SU-DHL-6 (cell line): Measurements from ENCODE around the gene ZSCAN25.
A peak's percentile ranks its signal among the peaks of the same experiment; 100 is the strongest.
"Not testable (repeated sequence)": the region's sequence is repeated elsewhere in the genome, so short reads cannot be mapped to it uniquely, and the experiment has no call there.

Experiments
- H2AFZ ChIP-seq: fragments of 200-600 bp; sonication (generic); 2 replicates; pipeline ENCODE4 v1.6.1; 2014; ENCODE audit warnings: low read depth, mild to moderate bottlenecking, moderate library complexity, mixed read lengths, antibody characterized with exemption, low read length; ENCODE audit not compliant: severe bottlenecking
- H3F3A ChIP-seq: fragments of 200-600 bp; shearing (Covaris generic); 2 replicates; pipeline ENCODE4 v1.6.0; 2016; ENCODE audit warnings: antibody characterized with exemption, mild to moderate bottlenecking; ENCODE audit not compliant: insufficient read depth
- H3K27ac ChIP-seq: fragments of 200-600 bp; sonication (generic); 2 replicates; pipeline ENCODE4 v1.5.1; 2016; ENCODE audit warnings: low read depth, mild to moderate bottlenecking, low read length, moderate library complexity, mixed read lengths
- H3K27me3 ChIP-seq: fragments of 200-600 bp; sonication (generic), shearing (Covaris generic); 2 replicates; pipeline ENCODE4 v1.6.0; 2014; ENCODE audit warnings: mild to moderate bottlenecking, low read length
- H3K36me3 ChIP-seq: fragments of 200-600 bp; sonication (generic); 2 replicates; pipeline ENCODE4 v1.6.1; 2014; ENCODE audit warnings: mild to moderate bottlenecking, low read length, mixed read lengths
- H3K4me2 ChIP-seq: fragments of 300-600, 200-600 bp; shearing (Covaris generic), sonication (generic); 2 replicates; pipeline ENCODE4 v1.6.0; 2014; ENCODE audit warnings: low read length, low read depth, mild to moderate bottlenecking; ENCODE audit not compliant: poor library complexity, severe bottlenecking
- H3K4me3 ChIP-seq: fragments of 200-600 bp; sonication (generic); 2 replicates; pipeline ENCODE4 v1.5.1; 2014; ENCODE audit warnings: antibody characterized with exemption, low read length, mild to moderate bottlenecking, mixed read lengths; ENCODE audit not compliant: insufficient read depth, poor library complexity, severe bottlenecking
- H3K79me2 ChIP-seq: fragments of 200-600 bp; sonication (generic); 2 replicates; pipeline ENCODE4 v1.6.1; 2014; ENCODE audit warnings: mild to moderate bottlenecking, low read length, moderate library complexity; ENCODE audit not compliant: insufficient read depth
- H3K9ac ChIP-seq: fragments of 200-600 bp; sonication (generic); 2 replicates; pipeline ENCODE4 v1.7.0; 2014; ENCODE audit warnings: mild to moderate bottlenecking, low read length
- H3K9me2 ChIP-seq: fragments of 200-600 bp; sonication (generic); replicated peaks from 2 replicates; pipeline ENCODE4 v1.6.1; 2014; ENCODE audit warnings: low read length; ENCODE audit not compliant: insufficient read depth
- H3K9me3 ChIP-seq: fragments of 200-600 bp; sonication (generic); 2 replicates; pipeline ENCODE4 v1.6.1; 2014; ENCODE audit warnings: low read length, mixed read lengths; ENCODE audit not compliant: insufficient read depth
- H4K20me1 ChIP-seq: fragments of 200-600 bp; sonication (generic); 2 replicates; pipeline ENCODE4 v1.6.1; 2014; ENCODE audit warnings: low read depth, mild to moderate bottlenecking, antibody characterized with exemption, low read length, moderate library complexity, mixed read lengths
- CTCF ChIP-seq: fragments of 200-600 bp; sonication (generic); IDR thresholded peaks from one replicate; pipeline ENCODE4 v1.5.1; 2017; ENCODE audit warnings: antibody characterized with exemption, mild to moderate bottlenecking, low read length, moderate library complexity; ENCODE audit not compliant: insufficient read depth, poor library complexity, severe bottlenecking
- EZH2phosphoT487 ChIP-seq: fragments of 200-600 bp; sonication (generic), shearing (Covaris generic); conservative IDR thresholded peaks from 2 replicates; pipeline ENCODE4 v1.6.1; 2018; ENCODE audit warnings: mild to moderate bottlenecking, antibody characterized with exemption, low read length, moderate library complexity, mixed read lengths

Gene ZSCAN25

GRCh38 chr7:99576251-99576650 lies 40.5 kb upstream of the ZSCAN25 start:
- H3K9ac ChIP-seq: no peak overlapping the region
- no peak overlapping the region for H2AFZ ChIP-seq
- no peak overlapping the region for H3K4me2 ChIP-seq
- peaks cover 4% of the 10 kb centered on the region; the same call in 1 of the 2 replicates for H3K36me3 ChIP-seq
- H3F3A ChIP-seq: 0 out of 2 replicates have a peak, but pooled peaks cover 9% of the 10 kb centered on the region
- H3K27ac ChIP-seq: no peak overlapping the region
- TF ChIP-seq CTCF (no peak), EZH2phosphoT487 (no peak)
- H3K27me3 ChIP-seq: no peaks in the 10 kb centered on the region
- no peaks in the 10 kb centered on the region for H4K20me1 ChIP-seq
- no peaks in the 10 kb centered on the region for H3K9me2 ChIP-seq
- no peaks in the 10 kb centered on the region for H3K9me3 ChIP-seq
- no peak overlapping the region for H3K4me3 ChIP-seq
- no peaks in the 10 kb centered on the region for H3K79me2 ChIP-seq

GRCh38 chr7:99579281-99579955 lies 37.3 kb upstream of the ZSCAN25 start:
- H3K27me3 ChIP-seq: no peaks in the 10 kb centered on the region
- no peak overlapping the region for H2AFZ ChIP-seq
- H3K9ac ChIP-seq: peak overlapping the region; percentile 10; the same call in 1 of the 2 replicates
- peak overlapping the region; percentile 32 for H3K4me2 ChIP-seq
- no peak for TF ChIP-seq EZH2phosphoT487
- TF ChIP-seq CTCF: no peak
- H3F3A ChIP-seq: 0 out of 2 replicates have a peak, but pooled peaks cover 9% of the 10 kb centered on the region
- H3K79me2 ChIP-seq: no peaks in the 10 kb centered on the region
- H3K27ac ChIP-seq: no peak overlapping the region
- H3K4me3 ChIP-seq: no peak overlapping the region
- H4K20me1 ChIP-seq: no peaks in the 10 kb centered on the region
- no peaks in the 10 kb centered on the region for H3K9me2 ChIP-seq
- H3K9me3 ChIP-seq: no peaks in the 10 kb centered on the region
- H3K36me3 ChIP-seq: no peaks in the 10 kb centered on the region

- Histone ChIP-seq H3K4me3 (no peak overlapping the region), H3K4me2 (peak overlapping the region; percentile 32), H3K79me2 (no peaks in the 10 kb centered on the region), H3K36me3 (no peaks in the 10 kb centered on the region), H3F3A (0 out of 2 replicates have a peak, but pooled peaks cover 9% of the 10 kb centered on the region), H3K9me3 (no peaks in the 10 kb centered on the region), H3K9me2 (no peaks in the 10 kb centered on the region), H4K20me1 (no peaks in the 10 kb centered on the region), H3K27ac (no peak overlapping the region), H3K27me3 (no peaks in the 10 kb centered on the region), H3K9ac (peak overlapping the region; percentile 10; the same call in 1 of the 2 replicates), H2AFZ (no peak overlapping the region)
- TF ChIP-seq CTCF (peak; percentile 23), EZH2phosphoT487 (no peak)
Measured at GRCh38 chr7:99579956-99580777, 36.6 kb upstream of the ZSCAN25 start.

- H2AFZ ChIP-seq, H3K36me3 ChIP-seq, H3K27ac ChIP-seq, H3K9me3 ChIP-seq, H3K79me2 ChIP-seq, H3K9ac ChIP-seq, H3F3A ChIP-seq, H3K4me3 ChIP-seq, H3K4me2 ChIP-seq, H4K20me1 ChIP-seq, H3K9me2 ChIP-seq, H3K27me3 ChIP-seq: not testable (repeated sequence)
Measured at GRCh38 chr7:99580778-99581332, 35.9 kb upstream of the ZSCAN25 start.
